ENCODE results near the gene IDE.

The IDE gene

DNA sequence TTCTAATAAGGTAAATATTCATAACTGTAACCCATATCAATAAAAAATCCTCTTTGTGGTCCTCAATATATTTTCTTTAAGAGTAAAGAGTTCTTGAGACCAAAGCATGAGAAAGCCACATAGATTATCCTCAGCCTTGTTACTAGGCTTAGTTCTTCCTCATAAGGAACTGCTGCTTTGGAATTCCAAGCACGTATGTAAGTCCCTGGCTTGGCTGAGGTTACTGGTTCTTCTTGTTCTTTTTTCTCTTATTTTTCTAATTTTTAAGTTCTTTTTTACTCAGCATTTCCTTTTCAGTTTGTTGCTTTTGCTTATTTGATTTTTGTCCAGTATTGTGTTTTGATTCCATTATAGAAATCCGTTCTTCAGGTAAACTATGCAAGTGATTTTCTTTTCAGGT is 155.7 kb downstream of the IDE start:
- Histone ChIP-seq H3K36me3 (ENCODE audit: insufficient read depth, low read length) (no peaks in the 10 kb centered on the region), H3K4me1 (ENCODE audit: insufficient read depth, low read length) (no peaks in the 10 kb centered on the region), H3K27me3 (ENCODE audit: insufficient read depth, low read length, poor library complexity) (no peaks in the 10 kb centered on the region), H3K4me2 (ENCODE audit: insufficient read depth, low read length) (no peak overlapping the region), H3K27ac (ENCODE audit: low read length) (no peak overlapping the region), H3K4me3 (ENCODE audit: low read depth in 1 of 2, low read length in 2 of 2) (no peak overlapping the region), H3K79me2 (ENCODE audit: insufficient read depth, low read length) (no peaks in the 10 kb centered on the region), H2AFZ (ENCODE audit: low read depth, low read length) (no peak overlapping the region), H3K9ac (ENCODE audit: low read depth, low read length) (no peak overlapping the region), H3K9me3 (ENCODE audit: insufficient read depth, low read length, severe bottlenecking) (no peaks in the 10 kb centered on the region), H4K20me1 (ENCODE audit: insufficient read depth, low read length) (no peaks in the 10 kb centered on the region)
- TF ChIP-seq, protein P1, sequence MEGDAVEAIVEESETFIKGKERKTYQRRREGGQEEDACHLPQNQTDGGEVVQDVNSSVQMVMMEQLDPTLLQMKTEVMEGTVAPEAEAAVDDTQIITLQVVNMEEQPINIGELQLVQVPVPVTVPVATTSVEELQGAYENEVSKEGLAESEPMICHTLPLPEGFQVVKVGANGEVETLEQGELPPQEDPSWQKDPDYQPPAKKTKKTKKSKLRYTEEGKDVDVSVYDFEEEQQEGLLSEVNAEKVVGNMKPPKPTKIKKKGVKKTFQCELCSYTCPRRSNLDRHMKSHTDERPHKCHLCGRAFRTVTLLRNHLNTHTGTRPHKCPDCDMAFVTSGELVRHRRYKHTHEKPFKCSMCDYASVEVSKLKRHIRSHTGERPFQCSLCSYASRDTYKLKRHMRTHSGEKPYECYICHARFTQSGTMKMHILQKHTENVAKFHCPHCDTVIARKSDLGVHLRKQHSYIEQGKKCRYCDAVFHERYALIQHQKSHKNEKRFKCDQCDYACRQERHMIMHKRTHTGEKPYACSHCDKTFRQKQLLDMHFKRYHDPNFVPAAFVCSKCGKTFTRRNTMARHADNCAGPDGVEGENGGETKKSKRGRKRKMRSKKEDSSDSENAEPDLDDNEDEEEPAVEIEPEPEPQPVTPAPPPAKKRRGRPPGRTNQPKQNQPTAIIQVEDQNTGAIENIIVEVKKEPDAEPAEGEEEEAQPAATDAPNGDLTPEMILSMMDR (IDR thresholded peaks at IDR 0.05; ENCODE audit: borderline replicate concordance, extremely low read depth, low read length, poor library complexity, severe bottlenecking): no peak
- no peak for TF ChIP-seq EZH2 (IDR thresholded peaks at IDR 0.05; ENCODE audit: borderline replicate concordance, low read depth, low read length, severe bottlenecking)
- ATAC-seq (ENCODE audit: insufficient read depth, low read depth) (no peak), DNase-seq (no peak)

DNA sequence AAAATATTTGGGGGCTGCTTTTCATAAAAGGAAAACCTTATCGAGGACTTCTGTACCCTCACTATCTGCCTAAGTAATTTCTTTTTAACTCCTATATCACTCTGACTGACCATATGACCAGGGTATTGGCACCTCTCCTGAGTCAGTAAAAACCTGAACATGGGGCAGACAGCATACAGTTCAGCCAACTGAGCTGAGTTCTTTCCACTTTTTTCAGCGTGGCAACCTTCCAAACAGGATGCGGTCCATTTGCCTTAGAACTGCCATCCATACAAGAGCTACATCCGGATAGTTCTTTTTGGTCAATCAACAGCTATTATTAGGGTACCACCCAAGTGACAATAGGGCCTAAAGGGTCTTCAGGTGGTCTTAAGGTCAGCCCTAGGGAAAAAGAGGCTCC is 160.4 kb downstream of the IDE start:
- TF ChIP-seq, protein P1 (IDR thresholded peaks at IDR 0.05; ENCODE audit: borderline replicate concordance, extremely low read depth, low read length, poor library complexity, severe bottlenecking): no peak
- TF ChIP-seq EZH2 (IDR thresholded peaks at IDR 0.05; ENCODE audit: borderline replicate concordance, low read depth, low read length, severe bottlenecking): no peak
- Histone ChIP-seq H3K9ac (ENCODE audit: low read depth, low read length) (no peak overlapping the region), H3K4me3 (ENCODE audit: low read depth in 1 of 2, low read length in 2 of 2) (no peak overlapping the region), H4K20me1 (ENCODE audit: insufficient read depth, low read length) (no peaks in the 10 kb centered on the region), H3K4me1 (ENCODE audit: insufficient read depth, low read length) (no peaks in the 10 kb centered on the region), H3K27me3 (ENCODE audit: insufficient read depth, low read length, poor library complexity) (no peaks in the 10 kb centered on the region), H3K27ac (ENCODE audit: low read length) (no peak overlapping the region), H2AFZ (ENCODE audit: low read depth, low read length) (no peak overlapping the region), H3K9me3 (ENCODE audit: insufficient read depth, low read length, severe bottlenecking) (no peaks in the 10 kb centered on the region), H3K4me2 (ENCODE audit: insufficient read depth, low read length) (no peak overlapping the region), H3K79me2 (ENCODE audit: insufficient read depth, low read length) (no peaks in the 10 kb centered on the region), H3K36me3 (ENCODE audit: insufficient read depth, low read length) (no peaks in the 10 kb centered on the region)
- ATAC-seq (ENCODE audit: insufficient read depth, low read depth) (no peak), DNase-seq (no peak)

DNA sequence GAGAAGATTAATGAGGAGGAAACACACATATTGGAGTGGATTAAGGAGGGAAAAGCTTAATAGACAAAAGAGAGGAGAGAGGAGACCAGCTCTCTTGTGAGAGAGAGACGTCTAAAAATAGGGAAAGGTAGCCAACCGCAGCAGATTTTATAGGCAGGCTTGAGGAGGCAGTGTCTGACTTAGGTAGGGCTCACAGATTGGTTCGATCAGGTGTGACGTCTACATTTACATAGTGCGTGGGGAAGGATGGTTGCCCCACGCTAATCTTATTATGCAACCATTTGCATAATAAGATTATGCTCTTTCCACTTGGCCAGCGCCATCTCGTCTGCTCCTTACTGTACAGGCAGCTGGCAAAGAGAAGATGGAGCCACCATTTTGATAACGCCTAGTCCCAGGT is 160.9 kb downstream of the IDE start:
- no peak overlapping the region for H3K4me3 ChIP-seq (ENCODE audit: low read depth in 1 of 2, low read length in 2 of 2)
- no peaks in the 10 kb centered on the region for H3K27me3 ChIP-seq (ENCODE audit: insufficient read depth, low read length, poor library complexity)
- no peaks in the 10 kb centered on the region for H3K36me3 ChIP-seq (ENCODE audit: insufficient read depth, low read length)
- no peaks in the 10 kb centered on the region for H4K20me1 ChIP-seq (ENCODE audit: insufficient read depth, low read length)
- DNase-seq (no peak), ATAC-seq (ENCODE audit: insufficient read depth, low read depth) (no peak)
- H3K4me1 ChIP-seq (ENCODE audit: insufficient read depth, low read length): no peaks in the 10 kb centered on the region
- H3K4me2 ChIP-seq (ENCODE audit: insufficient read depth, low read length): no peak overlapping the region
- H3K79me2 ChIP-seq (ENCODE audit: insufficient read depth, low read length): no peaks in the 10 kb centered on the region
- no peak overlapping the region for H3K27ac ChIP-seq (ENCODE audit: low read length)
- TF ChIP-seq EZH2 (IDR thresholded peaks at IDR 0.05; ENCODE audit: borderline replicate concordance, low read depth, low read length, severe bottlenecking): no peak
- TF ChIP-seq, protein P1 (IDR thresholded peaks at IDR 0.05; ENCODE audit: borderline replicate concordance, extremely low read depth, low read length, poor library complexity, severe bottlenecking): no peak
- H3K9me3 ChIP-seq (ENCODE audit: insufficient read depth, low read length, severe bottlenecking): no peaks in the 10 kb centered on the region
- H3K9ac ChIP-seq (ENCODE audit: low read depth, low read length): no peak overlapping the region
- H2AFZ ChIP-seq (ENCODE audit: low read depth, low read length): no peak overlapping the region

DNA sequence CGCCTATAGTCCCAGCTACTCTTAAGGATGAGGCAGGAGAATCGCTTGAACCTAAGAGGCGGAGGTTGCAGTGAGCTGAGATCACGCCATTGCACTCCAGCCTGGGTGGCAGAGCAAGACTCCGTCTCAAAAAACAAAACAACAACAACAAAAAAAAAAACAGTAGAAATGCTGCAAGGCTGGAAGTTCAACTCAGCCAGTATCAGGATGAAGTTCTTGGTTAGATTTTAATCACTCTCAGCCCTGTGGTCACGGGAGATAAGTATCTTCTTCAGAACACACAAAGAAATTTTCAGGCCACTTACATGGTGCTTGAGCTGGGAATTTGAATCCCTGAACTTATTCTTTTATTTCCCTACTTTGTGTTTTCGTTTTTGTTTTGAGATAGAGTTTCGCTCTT is 162.5 kb downstream of the IDE start:
- Histone ChIP-seq H3K9ac (ENCODE audit: low read depth, low read length) (no peak overlapping the region), H3K4me2 (ENCODE audit: insufficient read depth, low read length) (no peak overlapping the region), H4K20me1 (ENCODE audit: insufficient read depth, low read length) (no peaks in the 10 kb centered on the region), H3K9me3 (ENCODE audit: insufficient read depth, low read length, severe bottlenecking) (no peaks in the 10 kb centered on the region), H2AFZ (ENCODE audit: low read depth, low read length) (no peak overlapping the region), H3K4me3 (ENCODE audit: low read depth in 1 of 2, low read length in 2 of 2) (no peak overlapping the region), H3K4me1 (ENCODE audit: insufficient read depth, low read length) (no peaks in the 10 kb centered on the region), H3K36me3 (ENCODE audit: insufficient read depth, low read length) (no peaks in the 10 kb centered on the region), H3K27me3 (ENCODE audit: insufficient read depth, low read length, poor library complexity) (no peaks in the 10 kb centered on the region), H3K27ac (ENCODE audit: low read length) (no peak overlapping the region), H3K79me2 (ENCODE audit: insufficient read depth, low read length) (no peaks in the 10 kb centered on the region)
- DNase-seq (no peak), ATAC-seq (ENCODE audit: insufficient read depth, low read depth) (no peak)
- TF ChIP-seq, protein P1 (IDR thresholded peaks at IDR 0.05; ENCODE audit: borderline replicate concordance, extremely low read depth, low read length, poor library complexity, severe bottlenecking): no peak
- no peak for TF ChIP-seq EZH2 (IDR thresholded peaks at IDR 0.05; ENCODE audit: borderline replicate concordance, low read depth, low read length, severe bottlenecking)

Measured in DND-41 (cell line).